Measurements from ENCODE around the gene BCAT1. TPM values are rescaled to one million over a fixed set of nuclear protein-coding genes. Genes with fewer than 3 reads are reported as not detected.

The BCAT1 gene, protein sequence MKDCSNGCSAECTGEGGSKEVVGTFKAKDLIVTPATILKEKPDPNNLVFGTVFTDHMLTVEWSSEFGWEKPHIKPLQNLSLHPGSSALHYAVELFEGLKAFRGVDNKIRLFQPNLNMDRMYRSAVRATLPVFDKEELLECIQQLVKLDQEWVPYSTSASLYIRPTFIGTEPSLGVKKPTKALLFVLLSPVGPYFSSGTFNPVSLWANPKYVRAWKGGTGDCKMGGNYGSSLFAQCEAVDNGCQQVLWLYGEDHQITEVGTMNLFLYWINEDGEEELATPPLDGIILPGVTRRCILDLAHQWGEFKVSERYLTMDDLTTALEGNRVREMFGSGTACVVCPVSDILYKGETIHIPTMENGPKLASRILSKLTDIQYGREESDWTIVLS
- polyA plus RNA-seq (2012; ENCODE audit: missing spikeins): 60.5 TPM

DNA sequence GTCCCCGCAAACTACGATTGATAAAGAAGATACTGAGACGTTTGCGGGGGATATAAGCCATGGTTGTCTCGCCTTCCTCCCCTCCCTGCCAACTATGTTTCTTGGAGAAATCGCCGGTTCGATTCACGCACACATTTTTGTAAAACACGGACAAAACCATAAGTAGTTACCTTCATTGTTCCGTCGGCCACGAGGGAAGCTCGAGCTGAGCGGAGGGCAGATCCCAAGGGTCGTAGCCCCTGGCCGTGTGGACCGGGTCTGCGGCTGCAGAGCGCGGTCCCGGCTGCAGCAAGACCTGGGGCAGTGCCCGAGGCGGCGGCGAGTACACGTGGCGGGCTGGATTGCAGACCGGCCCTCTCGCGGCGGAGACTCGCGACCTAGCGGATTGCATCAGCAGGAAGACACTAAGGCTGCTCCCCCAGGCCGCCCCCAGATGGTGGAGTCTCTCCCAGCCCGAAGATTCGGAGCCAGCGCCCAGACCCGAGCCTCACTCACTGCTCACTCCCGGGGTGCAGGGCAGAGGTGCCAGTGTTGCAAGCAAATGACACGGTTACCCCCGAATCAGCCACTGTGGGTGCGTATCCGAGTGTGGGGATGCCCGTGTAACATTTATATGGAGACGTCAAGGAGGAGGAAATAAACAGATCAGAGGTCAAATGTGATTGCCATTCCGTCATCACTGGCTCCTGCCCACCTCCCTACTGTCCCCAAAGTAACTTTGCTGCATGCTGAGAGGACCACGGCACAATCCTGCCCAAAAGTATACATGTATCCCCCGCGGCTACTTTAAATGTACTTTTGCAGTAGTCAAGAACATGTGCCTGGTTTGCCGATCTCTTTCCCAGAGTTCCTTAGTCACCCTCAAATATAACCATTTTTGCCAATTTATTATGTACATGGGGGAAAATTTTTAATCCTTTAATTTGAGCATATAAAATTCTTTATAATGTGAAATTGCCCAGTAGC is at the start of gene BCAT1:
BCAT1 (minus strand) TSS at position 345 of the 966 bp plus-strand sequence; CDS start at position 176, 169 bp downstream.
- peak; percentile 89 for TF ChIP-seq POLR2AphosphoS5 (IDR thresholded peaks at IDR 0.05; ENCODE audit: low read depth, low read length)
- peak; percentile 84; the same call in 1 of the 2 replicates for TF ChIP-seq POLR2A (IDR thresholded peaks at IDR 0.05; ENCODE audit: low read depth, low read length)
- TF ChIP-seq TAF1 (IDR thresholded peaks at IDR 0.05; ENCODE audit: borderline replicate concordance, low read depth, low read length): no peak
- peak; percentile 96 for FAIRE-seq
- DNase-seq (ENCODE audit: insufficient read length): peak; percentile 34

DNA sequence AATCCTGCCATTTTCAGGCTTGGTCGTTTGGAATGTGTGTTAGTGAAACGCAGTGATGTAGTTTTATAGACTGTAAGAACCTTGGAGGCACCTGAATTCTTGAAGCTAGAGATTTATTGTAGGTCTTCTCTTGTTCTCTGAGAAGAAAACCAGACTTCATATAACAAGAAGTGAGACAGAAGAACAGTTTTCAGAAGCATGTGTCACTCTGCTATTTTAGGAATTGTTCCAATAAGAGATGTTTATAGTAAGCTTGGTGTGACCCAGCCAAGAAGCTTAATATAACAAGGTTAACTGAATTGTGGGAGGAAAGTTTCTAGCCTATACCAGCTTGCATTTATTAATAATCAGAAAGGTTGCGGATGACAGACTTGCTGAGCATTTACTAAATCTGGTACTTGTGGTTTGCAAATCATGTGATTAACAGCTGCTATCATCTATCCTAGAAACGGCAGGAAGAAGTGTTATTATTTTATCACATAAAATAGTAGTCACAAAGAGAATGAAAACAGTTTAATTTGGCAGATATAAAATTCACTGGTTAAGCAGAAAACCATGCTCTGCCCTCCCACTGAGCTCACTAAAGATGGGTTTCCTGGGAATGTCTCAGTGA is 49.2 kb upstream of the BCAT1 start:
- peak; percentile 82 for FAIRE-seq
- no peak for TF ChIP-seq POLR2AphosphoS5 (IDR thresholded peaks at IDR 0.05; ENCODE audit: low read depth, low read length)
- no peak for TF ChIP-seq POLR2A (IDR thresholded peaks at IDR 0.05; ENCODE audit: low read depth, low read length)
- TF ChIP-seq TAF1 (IDR thresholded peaks at IDR 0.05; ENCODE audit: borderline replicate concordance, low read depth, low read length): no peak
- no peak for DNase-seq (ENCODE audit: insufficient read length)

DNA sequence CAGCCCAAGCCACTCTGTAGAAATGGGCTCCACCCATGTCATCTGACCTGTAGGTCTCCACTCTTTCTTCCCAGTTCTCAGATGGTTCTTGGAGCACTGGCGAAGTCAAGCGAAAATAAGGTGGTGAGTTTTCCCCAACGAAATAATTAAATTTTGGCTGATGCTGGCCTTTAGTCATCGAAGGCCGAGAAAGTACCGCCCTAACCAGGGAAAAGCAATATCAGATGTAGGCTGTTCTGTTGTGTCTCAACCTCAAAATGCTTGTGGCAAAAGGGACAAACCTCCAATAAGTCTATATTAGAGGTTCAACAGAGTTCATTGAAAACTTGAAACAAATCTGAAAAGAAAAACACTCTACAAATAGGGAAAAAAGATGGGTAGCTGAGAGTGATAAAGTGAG is 48.6 kb upstream of the BCAT1 start:
- DNase-seq (ENCODE audit: insufficient read length) (no peak), FAIRE-seq (no peak)
- no peak for TF ChIP-seq POLR2A (IDR thresholded peaks at IDR 0.05; ENCODE audit: low read depth, low read length)
- no peak for TF ChIP-seq TAF1 (IDR thresholded peaks at IDR 0.05; ENCODE audit: borderline replicate concordance, low read depth, low read length)
- TF ChIP-seq POLR2AphosphoS5 (IDR thresholded peaks at IDR 0.05; ENCODE audit: low read depth, low read length): no peak

DNA sequence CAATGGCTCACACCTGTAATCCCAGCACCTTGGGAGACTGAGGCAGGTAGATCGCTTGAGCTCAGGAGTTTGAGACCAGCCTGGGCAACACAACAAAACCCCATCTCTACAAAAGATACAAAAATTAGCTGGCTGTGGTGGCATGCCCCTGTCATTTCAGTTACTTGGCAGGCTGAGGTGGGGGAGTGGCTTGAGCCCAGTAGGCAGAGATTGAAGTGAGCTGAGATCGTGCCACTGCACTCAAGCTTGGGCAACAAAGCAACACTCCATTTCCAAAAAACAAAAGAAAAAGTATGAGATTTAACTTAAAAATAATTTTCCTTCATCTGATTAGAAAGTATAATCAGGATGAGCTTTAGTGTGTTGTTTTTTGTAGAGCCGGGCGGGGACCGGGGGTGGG is 47.9 kb upstream of the BCAT1 start:
- TF ChIP-seq POLR2AphosphoS5 (IDR thresholded peaks at IDR 0.05; ENCODE audit: low read depth, low read length): no peak
- TF ChIP-seq TAF1 (IDR thresholded peaks at IDR 0.05; ENCODE audit: borderline replicate concordance, low read depth, low read length): no peak
- TF ChIP-seq POLR2A (IDR thresholded peaks at IDR 0.05; ENCODE audit: low read depth, low read length): no peak
- no peak for FAIRE-seq
- DNase-seq (ENCODE audit: insufficient read length): no peak

DNA sequence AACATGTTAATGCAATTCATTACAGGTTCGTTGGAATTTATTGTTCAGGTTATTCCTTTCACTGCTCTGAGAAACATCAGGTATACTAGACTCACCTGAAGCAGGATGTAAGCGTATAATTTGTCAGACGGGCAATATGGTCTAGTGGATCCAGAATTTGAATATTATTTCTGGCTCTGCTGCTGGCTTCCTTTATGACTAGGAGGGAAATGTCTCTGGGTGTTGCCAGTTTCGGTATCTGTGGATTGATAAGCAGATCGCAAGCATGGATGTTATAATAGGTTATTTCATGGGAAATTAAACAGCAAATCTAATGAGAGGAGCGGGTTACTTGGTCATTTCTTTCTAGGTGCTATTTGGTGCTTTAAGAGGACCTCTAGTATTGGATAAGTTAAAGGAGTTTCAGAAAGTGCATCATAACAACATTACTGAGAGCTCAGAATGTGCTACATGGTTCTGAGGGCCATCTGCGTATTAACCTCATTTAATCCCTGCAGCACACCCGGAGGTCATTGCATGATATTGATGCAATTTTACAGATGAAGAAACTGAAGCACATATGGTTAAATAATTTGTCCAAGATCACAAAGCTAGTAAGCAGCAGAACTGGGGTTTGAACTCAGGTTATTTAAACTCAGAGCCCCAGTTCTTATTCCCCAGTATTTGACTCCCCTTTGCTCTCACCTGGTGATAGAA is 47.3 kb upstream of the BCAT1 start:
- TF ChIP-seq TAF1 (IDR thresholded peaks at IDR 0.05; ENCODE audit: borderline replicate concordance, low read depth, low read length) (no peak), POLR2A (IDR thresholded peaks at IDR 0.05; ENCODE audit: low read depth, low read length) (no peak), POLR2AphosphoS5 (IDR thresholded peaks at IDR 0.05; ENCODE audit: low read depth, low read length) (no peak)
- FAIRE-seq (peak; percentile 92), DNase-seq (ENCODE audit: insufficient read length) (no peak)

DNA sequence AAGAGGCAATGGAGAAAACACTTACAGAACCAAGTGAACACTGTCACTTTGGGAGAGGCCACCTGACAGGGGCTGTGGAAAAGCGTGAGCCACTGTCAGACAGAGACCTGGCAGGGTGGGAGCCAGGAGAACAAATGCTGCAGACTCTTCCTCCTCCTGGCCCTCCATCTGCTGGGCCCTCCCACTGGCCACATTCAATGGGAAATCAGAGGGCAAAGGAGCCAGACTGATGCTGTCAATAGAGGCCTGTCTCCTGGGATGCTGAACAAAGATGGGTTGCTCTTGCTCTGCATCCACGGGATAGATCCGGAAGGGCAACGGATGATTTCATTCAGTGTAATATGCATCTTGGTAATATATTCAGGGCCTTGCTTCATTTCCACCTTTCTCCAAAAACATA is 44.9 kb upstream of the BCAT1 start:
- no peak for FAIRE-seq
- DNase-seq (ENCODE audit: insufficient read length): no peak
- TF ChIP-seq POLR2A (IDR thresholded peaks at IDR 0.05; ENCODE audit: low read depth, low read length) (no peak), TAF1 (IDR thresholded peaks at IDR 0.05; ENCODE audit: borderline replicate concordance, low read depth, low read length) (no peak), POLR2AphosphoS5 (IDR thresholded peaks at IDR 0.05; ENCODE audit: low read depth, low read length) (no peak)

DNA sequence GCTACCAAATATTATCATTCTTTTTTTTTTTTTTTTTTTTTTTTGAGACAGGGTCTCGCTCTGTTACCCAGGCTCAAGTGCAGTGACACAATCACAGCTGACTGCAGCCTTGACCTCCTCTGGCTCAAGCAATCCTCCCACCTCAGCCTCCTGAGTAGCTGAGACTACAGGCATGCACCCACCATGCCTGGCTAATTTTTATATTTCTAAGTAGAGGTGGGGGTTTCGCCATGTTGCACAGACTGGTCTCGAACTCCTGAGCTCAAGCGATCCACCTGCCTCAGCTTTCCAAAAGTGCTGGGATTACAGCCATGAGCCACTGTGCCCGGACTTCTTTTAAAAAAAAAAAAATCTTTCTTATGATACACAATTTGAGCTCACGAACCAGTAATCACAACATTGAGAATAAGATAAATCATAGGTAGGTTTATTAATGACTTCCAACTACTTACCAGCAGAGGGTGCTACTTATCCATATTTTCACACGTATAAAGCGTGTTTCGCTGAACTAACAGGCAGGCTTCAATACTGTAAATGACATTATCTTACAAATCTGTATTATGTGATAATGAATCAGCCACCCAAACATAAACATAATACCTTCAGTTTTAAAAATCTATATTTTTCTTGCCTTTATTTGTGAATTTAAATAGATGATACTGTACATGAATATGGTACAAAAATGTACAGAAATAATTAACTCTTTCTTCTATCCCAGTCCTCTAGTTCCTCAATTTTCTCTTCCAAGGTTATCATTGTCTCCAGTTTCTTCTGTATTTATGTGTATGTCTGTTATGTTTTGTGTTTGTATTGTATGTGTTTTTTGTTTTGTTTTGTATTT is 42.5 kb upstream of the BCAT1 start:
- no peak for TF ChIP-seq POLR2A (IDR thresholded peaks at IDR 0.05; ENCODE audit: low read depth, low read length)
- DNase-seq (ENCODE audit: insufficient read length): no peak
- peak; percentile 85 for FAIRE-seq

DNA sequence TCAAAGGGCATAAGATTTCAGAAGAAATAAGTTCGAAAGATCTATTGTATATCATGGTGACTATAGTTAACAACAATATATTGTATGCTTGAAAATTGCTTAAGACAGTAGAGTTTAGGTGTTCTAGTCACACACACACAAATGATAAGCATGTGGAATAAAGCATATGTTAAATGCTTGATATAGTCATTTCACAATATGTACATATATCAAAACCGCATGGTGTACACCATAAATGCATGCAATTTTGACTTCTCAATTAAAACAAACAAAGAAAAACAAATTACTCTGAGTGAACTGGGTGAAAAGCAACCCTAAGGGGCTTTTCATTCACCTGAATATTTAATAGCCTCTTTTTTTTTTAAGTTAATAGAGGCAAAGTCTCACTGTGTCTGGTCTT is 40.3 kb upstream of the BCAT1 start:
- FAIRE-seq (no peak), DNase-seq (ENCODE audit: insufficient read length) (no peak)
- TF ChIP-seq POLR2A (IDR thresholded peaks at IDR 0.05; ENCODE audit: low read depth, low read length) (no peak), POLR2AphosphoS5 (IDR thresholded peaks at IDR 0.05; ENCODE audit: low read depth, low read length) (no peak), TAF1 (IDR thresholded peaks at IDR 0.05; ENCODE audit: borderline replicate concordance, low read depth, low read length) (no peak)

DNA sequence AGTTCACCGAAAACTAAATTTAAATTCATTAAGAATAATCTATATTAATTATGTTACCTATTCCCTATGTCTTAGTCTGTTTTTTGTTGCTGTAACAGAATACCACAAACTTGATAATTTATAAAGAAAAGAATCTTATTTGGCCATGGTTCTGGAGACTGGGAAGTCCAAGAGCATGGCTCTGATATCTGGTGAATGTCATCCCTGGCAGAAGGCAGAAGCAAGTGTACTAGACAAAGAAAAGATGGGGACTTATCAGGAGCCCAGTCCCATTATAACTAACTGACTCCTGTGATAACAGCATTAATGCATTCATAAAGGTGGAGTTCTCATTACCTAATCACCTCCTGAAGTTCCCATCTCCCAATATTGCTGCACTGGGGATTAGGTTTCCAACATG is 33.3 kb upstream of the BCAT1 start:
- no peak for FAIRE-seq
- TF ChIP-seq POLR2A (IDR thresholded peaks at IDR 0.05; ENCODE audit: low read depth, low read length): no peak
- TF ChIP-seq TAF1 (IDR thresholded peaks at IDR 0.05; ENCODE audit: borderline replicate concordance, low read depth, low read length): no peak
- TF ChIP-seq POLR2AphosphoS5 (IDR thresholded peaks at IDR 0.05; ENCODE audit: low read depth, low read length): no peak

More for the DNA sequence above, 33.3 kb upstream of the BCAT1 start:
- no peak for DNase-seq (ENCODE audit: insufficient read length)
